Mesendoderm (in vitro differentiated cells): ENCODE measurements around the gene ARHGAP15.

ENCODE experiments used
- DNase-seq: peaks from one replicate; pipeline ENCODE4 v3.0.0; 2013
- H2AK5ac ChIP-seq: 2 replicates; pipeline ENCODE4 v1.6.1; 2013; ENCODE audit warnings: low read length, inconsistent platforms
- H2BK120ac ChIP-seq: 2 replicates; pipeline ENCODE4 v1.6.1; 2013; ENCODE audit warnings: low read depth, mild to moderate bottlenecking, low read length, moderate library complexity, mixed read lengths
- H2BK15ac ChIP-seq: replicated peaks from 2 replicates; pipeline ENCODE4 v1.6.1; 2013; ENCODE audit warnings: low read depth, mild to moderate bottlenecking, moderate library complexity
- H2BK5ac ChIP-seq: 2 replicates; pipeline ENCODE4 v1.6.1; 2013; ENCODE audit warnings: low read length, inconsistent platforms
- H3K18ac ChIP-seq: 2 replicates; pipeline ENCODE4 v1.6.1; 2013; ENCODE audit warnings: mild to moderate bottlenecking, low read length, mixed read lengths
- H3K23ac ChIP-seq: one replicate; pipeline ENCODE4 v1.6.1; 2013; ENCODE audit warnings: low read length
- H3K27ac ChIP-seq: 2 replicates; pipeline ENCODE4 v1.5.1; 2013; ENCODE audit warnings: low read depth, mild to moderate bottlenecking, inconsistent platforms, low read length, moderate library complexity
- H3K27me3 ChIP-seq: 2 replicates; pipeline ENCODE4 v1.6.1; 2013; ENCODE audit warnings: low read length, control low read depth, mild to moderate bottlenecking, inconsistent platforms; ENCODE audit not compliant: insufficient read depth, poor library complexity
- H3K36me3 ChIP-seq: 2 replicates; pipeline ENCODE4 v1.6.1; 2013; ENCODE audit warnings: low read length, inconsistent platforms; ENCODE audit not compliant: control insufficient read depth, insufficient read depth
- H3K4ac ChIP-seq: one replicate; pipeline ENCODE4 v1.6.1; 2013; ENCODE audit warnings: low read depth, mild to moderate bottlenecking, low read length, moderate library complexity
- H3K4me1 ChIP-seq: 2 replicates; pipeline ENCODE4 v1.6.1; 2013; ENCODE audit warnings: low read depth, low read length, inconsistent platforms; ENCODE audit not compliant: control insufficient read depth
- H3K4me2 ChIP-seq: 2 replicates; pipeline ENCODE4 v1.6.1; 2013; ENCODE audit warnings: low read length
- H3K4me3 ChIP-seq: 2 replicates; pipeline ENCODE4 v1.5.1; 2013; ENCODE audit warnings: mild to moderate bottlenecking, low read length
- H3K56ac ChIP-seq: one replicate; pipeline ENCODE4 v1.6.1; 2013; ENCODE audit warnings: low read length
- H3K79me1 ChIP-seq: 2 replicates; pipeline ENCODE4 v1.6.1; 2013; ENCODE audit warnings: low read length, inconsistent platforms
- H3K79me2 ChIP-seq: 2 replicates; pipeline ENCODE4 v1.6.1; 2013; ENCODE audit warnings: mild to moderate bottlenecking, low read length; ENCODE audit not compliant: control insufficient read depth, insufficient read depth
- H3K9ac ChIP-seq: 2 replicates; pipeline ENCODE4 v1.6.1; 2013; ENCODE audit warnings: low read length, inconsistent platforms
- H4K5ac ChIP-seq: one replicate; pipeline ENCODE4 v1.6.1; 2013; ENCODE audit warnings: low read length
- H4K8ac ChIP-seq: one replicate; pipeline ENCODE4 v1.6.1; 2013; ENCODE audit warnings: low read depth, mild to moderate bottlenecking, control low read depth, low read length, moderate library complexity
- WGBS: extraction: QIAGEN DNeasy Blood & Tissue Kit; methylation state at CpG from one replicate; pipeline ENCODE4 v1.1.7; 2013; ENCODE audit warnings: low lambda C conversion rate, missing lambda C conversion rate; ENCODE audit not compliant: insufficient coverage; ENCODE audit errors: extremely low coverage; 5-methylcytosine and 5-hydroxymethylcytosine counted together

ARHGAP15 gene

DNA sequence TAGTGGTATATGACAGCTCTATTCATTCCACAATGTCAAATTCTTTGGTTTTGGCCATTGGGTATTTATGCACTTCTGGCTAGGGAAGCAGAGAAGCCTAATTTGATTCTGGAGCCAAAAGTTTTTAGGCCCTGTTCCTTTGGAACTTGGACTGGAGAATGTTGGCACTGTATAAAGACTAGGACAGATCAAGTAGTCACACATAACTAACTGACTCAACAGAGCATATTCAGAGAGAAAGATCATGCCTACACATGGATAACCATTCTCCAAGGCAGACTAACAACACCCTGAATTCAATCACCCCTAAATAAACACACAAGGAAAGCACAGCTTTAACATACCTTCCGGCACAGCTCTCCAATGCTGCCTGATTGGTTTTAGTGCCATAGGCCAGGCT, 62.9 kb downstream of the ARHGAP15 start:
- no peak overlapping the region for H4K5ac ChIP-seq
- no peaks in the 10 kb centered on the region for H3K36me3 ChIP-seq
- no peak overlapping the region for H3K9ac ChIP-seq
- H3K4me1 ChIP-seq = peaks cover 2% of the 10 kb centered on the region
- no peak overlapping the region for H3K23ac ChIP-seq
- no peaks in the 10 kb centered on the region for H3K79me1 ChIP-seq
- H2BK5ac ChIP-seq = no peak overlapping the region
- H3K4me2 ChIP-seq = no peak overlapping the region
- no peak overlapping the region for H3K27ac ChIP-seq
- no peak overlapping the region for H3K56ac ChIP-seq
- no peak for DNase-seq
- no peak overlapping the region for H3K4me3 ChIP-seq
- H3K4ac ChIP-seq = no peak overlapping the region
- no peaks in the 10 kb centered on the region for H3K79me2 ChIP-seq
- no peak overlapping the region for H3K18ac ChIP-seq
- H4K8ac ChIP-seq = no peak overlapping the region
- no CpG with 5 or more reads among the region's 1 CpG for WGBS
- no peak overlapping the region for H2AK5ac ChIP-seq
- H2BK15ac ChIP-seq = no peak overlapping the region
- no peak overlapping the region for H2BK120ac ChIP-seq
- no peaks in the 10 kb centered on the region for H3K27me3 ChIP-seq

DNA sequence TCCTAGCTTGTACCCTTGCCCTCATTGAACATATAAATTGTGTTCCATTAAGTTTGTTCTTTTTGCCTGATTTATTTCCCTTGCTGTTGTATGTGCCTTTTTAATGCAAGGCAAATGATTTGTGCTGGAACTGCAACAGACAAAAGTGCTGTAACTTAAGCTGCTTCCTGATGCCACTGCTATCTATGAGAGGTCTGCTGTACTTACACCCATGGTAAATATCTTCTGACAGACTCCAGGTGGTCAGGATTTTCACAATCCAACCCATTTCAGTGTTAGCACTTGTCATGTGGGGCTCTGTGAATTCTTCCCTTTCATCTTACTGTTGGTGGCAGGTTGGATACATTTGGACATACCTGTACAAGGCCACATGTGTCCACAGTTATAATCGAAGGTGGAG, 63.5 kb downstream of the ARHGAP15 start:
- H2BK5ac ChIP-seq = no peak overlapping the region
- no peaks in the 10 kb centered on the region for H3K27me3 ChIP-seq
- H3K56ac ChIP-seq = no peak overlapping the region
- no peaks in the 10 kb centered on the region for H3K36me3 ChIP-seq
- H3K27ac ChIP-seq = no peak overlapping the region
- no peak overlapping the region for H2BK120ac ChIP-seq
- H3K18ac ChIP-seq = no peak overlapping the region
- H3K4ac ChIP-seq = no peak overlapping the region
- H3K4me1 ChIP-seq = peaks cover 2% of the 10 kb centered on the region
- no peak overlapping the region for H3K23ac ChIP-seq
- no peak overlapping the region for H3K4me2 ChIP-seq
- no peak overlapping the region for H2BK15ac ChIP-seq
- no peak overlapping the region for H4K8ac ChIP-seq
- H3K9ac ChIP-seq = no peak overlapping the region
- no peak overlapping the region for H3K4me3 ChIP-seq
- no peaks in the 10 kb centered on the region for H3K79me2 ChIP-seq
- DNase-seq = peak; percentile 15
- H4K5ac ChIP-seq = no peak overlapping the region
- no peak overlapping the region for H2AK5ac ChIP-seq
- WGBS = no CpG with 5 or more reads among the region's 1 CpG
- no peaks in the 10 kb centered on the region for H3K79me1 ChIP-seq

DNA sequence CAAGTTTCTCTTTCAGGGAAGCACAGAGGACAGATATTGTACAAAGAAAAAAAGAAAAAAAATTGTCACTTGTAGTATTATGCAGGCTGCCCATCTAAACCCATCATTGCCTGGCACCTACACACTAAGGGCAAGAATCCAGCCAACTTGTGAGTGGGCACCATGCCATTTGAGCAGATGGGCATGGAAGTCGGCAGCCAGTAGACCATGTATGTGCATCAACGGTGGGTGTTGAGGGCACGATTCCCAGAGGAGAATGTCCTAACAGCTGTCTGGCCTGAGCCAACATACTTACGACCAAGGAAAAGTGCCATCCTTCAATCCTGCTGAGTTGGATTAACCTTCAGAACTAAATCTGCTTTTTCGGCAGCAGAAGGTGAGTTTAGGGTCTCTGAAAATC, 63.9 kb downstream of the ARHGAP15 start:
- WGBS = no CpG with 5 or more reads among the region's 5 CpGs
- peaks cover 2% of the 10 kb centered on the region for H3K4me1 ChIP-seq
- H3K27me3 ChIP-seq = no peaks in the 10 kb centered on the region
- H3K23ac ChIP-seq = no peak overlapping the region
- no peak overlapping the region for H3K18ac ChIP-seq
- H3K56ac ChIP-seq = no peak overlapping the region
- no peak overlapping the region for H3K9ac ChIP-seq
- H3K4ac ChIP-seq = no peak overlapping the region
- H3K36me3 ChIP-seq = no peaks in the 10 kb centered on the region
- H2BK120ac ChIP-seq = no peak overlapping the region
- H3K27ac ChIP-seq = no peak overlapping the region
- H3K4me2 ChIP-seq = no peak overlapping the region
- no peaks in the 10 kb centered on the region for H3K79me1 ChIP-seq
- H2BK15ac ChIP-seq = no peak overlapping the region
- H2AK5ac ChIP-seq = no peak overlapping the region
- H4K8ac ChIP-seq = no peak overlapping the region
- no peaks in the 10 kb centered on the region for H3K79me2 ChIP-seq
- no peak for DNase-seq
- no peak overlapping the region for H2BK5ac ChIP-seq
- H4K5ac ChIP-seq = no peak overlapping the region
- no peak overlapping the region for H3K4me3 ChIP-seq

DNA sequence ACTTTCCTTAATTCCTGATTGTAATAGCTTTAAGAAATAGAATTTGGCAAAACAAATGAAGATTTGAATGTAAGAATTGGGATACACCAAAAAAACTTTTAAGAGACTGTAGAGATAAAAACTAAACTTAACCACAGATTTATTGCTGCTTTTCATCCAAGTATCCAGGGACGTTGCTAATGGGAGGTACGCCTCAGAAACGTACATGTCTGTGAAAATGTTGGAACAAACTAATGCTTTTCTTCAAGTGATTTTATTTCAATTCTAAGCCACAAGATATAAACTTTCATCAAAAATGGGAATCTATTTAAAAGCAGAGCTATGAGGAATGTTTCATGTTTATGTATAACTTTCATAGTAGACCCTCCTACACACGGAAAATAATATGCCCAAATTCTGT, 66.3 kb downstream of the ARHGAP15 start:
- Histone ChIP-seq H3K4ac (no peak overlapping the region), H2AK5ac (no peak overlapping the region), H3K27me3 (no peaks in the 10 kb centered on the region), H3K4me1 (peaks cover 2% of the 10 kb centered on the region), H3K23ac (no peak overlapping the region), H3K4me2 (no peak overlapping the region), H4K5ac (no peak overlapping the region), H2BK120ac (no peak overlapping the region), H3K56ac (no peak overlapping the region), H4K8ac (no peak overlapping the region), H3K9ac (no peak overlapping the region), H3K18ac (no peak overlapping the region), H3K79me1 (no peaks in the 10 kb centered on the region), H2BK15ac (no peak overlapping the region), H3K36me3 (no peaks in the 10 kb centered on the region), H3K4me3 (no peak overlapping the region), H3K79me2 (no peaks in the 10 kb centered on the region), H2BK5ac (no peak overlapping the region), H3K27ac (no peak overlapping the region)
- DNase-seq = no peak
- no CpG with 5 or more reads among the region's 4 CpGs for WGBS

DNA sequence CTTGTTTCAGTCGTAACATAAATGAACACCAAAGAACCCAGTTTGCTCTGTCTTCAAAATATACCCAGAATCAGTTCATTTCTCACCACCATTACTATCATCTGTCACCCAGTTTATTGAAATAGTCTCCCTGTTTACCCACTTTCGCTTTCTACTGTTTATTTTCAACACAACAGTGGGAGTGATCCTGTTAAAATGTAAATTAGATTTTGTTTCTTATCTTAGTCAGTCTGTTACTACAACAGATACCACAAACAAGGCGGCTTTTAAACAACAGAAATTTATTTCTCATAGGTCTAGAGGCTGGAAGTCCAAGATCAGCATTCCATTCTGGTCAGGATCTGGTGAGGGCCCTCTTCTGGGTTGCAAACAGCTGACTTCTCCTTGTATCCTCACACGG, 74.8 kb downstream of the ARHGAP15 start:
- no peak overlapping the region for H4K5ac ChIP-seq
- no peak overlapping the region for H3K4me3 ChIP-seq
- no peaks in the 10 kb centered on the region for H3K27me3 ChIP-seq
- peak; percentile 41 for DNase-seq
- H3K18ac ChIP-seq = no peak overlapping the region
- no peak overlapping the region for H2BK5ac ChIP-seq
- H3K79me2 ChIP-seq = no peaks in the 10 kb centered on the region
- no peak overlapping the region for H2BK15ac ChIP-seq
- H3K4me2 ChIP-seq = no peak overlapping the region
- H3K23ac ChIP-seq = no peak overlapping the region
- H3K56ac ChIP-seq = no peak overlapping the region
- no peak overlapping the region for H2AK5ac ChIP-seq
- no peaks in the 10 kb centered on the region for H3K4me1 ChIP-seq
- H3K27ac ChIP-seq = no peak overlapping the region
- no peak overlapping the region for H3K9ac ChIP-seq
- H3K4ac ChIP-seq = no peak overlapping the region
- no peaks in the 10 kb centered on the region for H3K79me1 ChIP-seq
- no peaks in the 10 kb centered on the region for H3K36me3 ChIP-seq
- H4K8ac ChIP-seq = no peak overlapping the region
- no CpG with 5 or more reads among the region's 4 CpGs for WGBS
- H2BK120ac ChIP-seq = no peak overlapping the region

DNA sequence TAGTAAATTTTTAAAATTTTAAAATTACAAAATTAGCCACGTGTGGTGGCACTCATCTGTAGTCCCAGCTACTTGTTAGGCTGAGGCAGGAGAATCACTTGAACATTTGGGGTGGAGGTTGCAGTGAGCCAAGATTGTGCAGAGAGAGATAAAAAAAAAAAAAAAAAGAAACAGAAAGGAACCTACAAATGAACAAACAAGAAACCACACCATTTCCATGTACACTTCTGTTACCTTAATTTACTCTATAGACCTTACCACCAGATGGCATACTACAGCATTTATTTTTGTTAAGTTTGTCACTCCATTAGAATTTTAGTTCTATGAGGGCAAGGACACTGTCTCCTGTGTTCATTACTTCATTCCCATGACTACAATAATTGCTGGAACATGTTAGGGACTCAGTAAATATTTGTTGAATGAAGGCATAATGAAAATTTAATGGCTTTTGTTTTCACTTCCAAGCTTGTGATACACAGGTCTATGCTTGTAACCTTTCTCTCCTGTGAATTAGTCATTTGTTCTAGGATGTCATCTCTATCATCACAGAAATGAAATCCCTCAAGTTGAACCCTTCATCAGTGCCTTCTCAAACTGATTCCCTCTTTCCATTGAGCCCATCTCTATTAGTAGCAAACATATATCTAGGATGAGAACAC, 76.0 kb downstream of the ARHGAP15 start:
- H2BK5ac ChIP-seq = no peak overlapping the region
- no peaks in the 10 kb centered on the region for H3K4me1 ChIP-seq
- no peaks in the 10 kb centered on the region for H3K79me2 ChIP-seq
- no peak overlapping the region for H3K18ac ChIP-seq
- no peak overlapping the region for H3K56ac ChIP-seq
- no peak overlapping the region for H4K8ac ChIP-seq
- H3K36me3 ChIP-seq = no peaks in the 10 kb centered on the region
- WGBS = no CpG with 5 or more reads among the region's 1 CpG
- no peaks in the 10 kb centered on the region for H3K27me3 ChIP-seq
- no peak overlapping the region for H2BK15ac ChIP-seq
- no peak overlapping the region for H3K9ac ChIP-seq
- H3K4ac ChIP-seq = no peak overlapping the region
- DNase-seq = no peak
- no peak overlapping the region for H2BK120ac ChIP-seq
- H3K4me3 ChIP-seq = no peak overlapping the region
- no peaks in the 10 kb centered on the region for H3K79me1 ChIP-seq
- H3K23ac ChIP-seq = no peak overlapping the region
- H4K5ac ChIP-seq = no peak overlapping the region
- H2AK5ac ChIP-seq = no peak overlapping the region
- no peak overlapping the region for H3K4me2 ChIP-seq
- no peak overlapping the region for H3K27ac ChIP-seq
